GM12801 (cell line): ENCODE results near the gene C10orf120.

Experiments
- CTCF ChIP-seq: IDR thresholded peaks from one replicate; pipeline ENCODE4 v1.5.1; 2011; ENCODE audit warnings: control low read depth; ENCODE audit not compliant: insufficient read length; ENCODE audit errors: extremely low read depth

Gene C10orf120

GRCh38 chr10:122733443-122733842, 33.8 kb upstream of the C10orf120 start:
- TF ChIP-seq CTCF: no peak

GRCh38 chr10:122730238-122730637, 30.6 kb upstream of the C10orf120 start:
- TF ChIP-seq CTCF: no peak

GRCh38 chr10:122729126-122729525, 29.5 kb upstream of the C10orf120 start:
- TF ChIP-seq CTCF: no peak

- TF ChIP-seq CTCF: no peak
These were observed 27.8 kb upstream of the C10orf120 start for GRCh38 chr10:122727426-122727825.

GRCh38 chr10:122725768-122726167, 26.1 kb upstream of the C10orf120 start:
- TF ChIP-seq CTCF: no peak

- TF ChIP-seq CTCF: no peak
These were observed 25.4 kb upstream of the C10orf120 start for GRCh38 chr10:122725006-122725405.

GRCh38 chr10:122721111-122721510, 21.5 kb upstream of the C10orf120 start:
- no peak for TF ChIP-seq CTCF

- TF ChIP-seq CTCF: no peak
These were observed 16.4 kb upstream of the C10orf120 start for GRCh38 chr10:122716025-122716424.
